Neural cell (in vitro differentiated cells): ENCODE results near the gene NES. TPM values are rescaled to one million over a fixed set of nuclear protein-coding genes. Genes with fewer than 3 reads are reported as not detected.
A peak's percentile ranks its signal among the peaks of the same experiment; 100 is the strongest.

ENCODE experiments used
- H2AFZ ChIP-seq: fragments of 200-600, 300-800 bp; sonication (generic), shearing (Covaris generic); 2 replicates; pipeline ENCODE4 v1.6.0; 2014; ENCODE audit warnings: low read depth, mild to moderate bottlenecking, antibody characterized with exemption, low read length, moderate library complexity
- H3F3A ChIP-seq: fragments of 200-600 bp; shearing (Covaris generic); 2 replicates; pipeline ENCODE4 v1.6.1; 2016; ENCODE audit warnings: mild to moderate bottlenecking, moderate library complexity, mixed read lengths, antibody characterized with exemption, low read length; ENCODE audit not compliant: insufficient read depth, poor library complexity, severe bottlenecking
- H3K27ac ChIP-seq: fragments of 200-600, 300-800 bp; sonication (generic), shearing (Covaris generic); 2 replicates; pipeline ENCODE4 v1.5.1; 2014; ENCODE audit warnings: mild to moderate bottlenecking, low read length, moderate library complexity
- H3K27me3 ChIP-seq: fragments of 300-800, 200-600 bp; sonication (generic), shearing (Covaris generic); 2 replicates; pipeline ENCODE4 v1.6.0; 2014; ENCODE audit warnings: mild to moderate bottlenecking, low read depth, low read length, moderate library complexity; ENCODE audit not compliant: insufficient read depth
- H3K36me3 ChIP-seq: fragments of 300-800, 200-600 bp; sonication (generic), shearing (Covaris generic); 2 replicates; pipeline ENCODE4 v1.5.1; 2014; ENCODE audit warnings: mild to moderate bottlenecking, antibody characterized with exemption, low read length, moderate library complexity; ENCODE audit not compliant: insufficient read depth
- H3K4me2 ChIP-seq: fragments of 300-800, 200-600 bp; sonication (generic), shearing (Covaris generic); 2 replicates; pipeline ENCODE4 v1.6.0; 2014; ENCODE audit warnings: mild to moderate bottlenecking, low read length
- H3K4me3 ChIP-seq: fragments of 300-800, 200-600 bp; sonication (generic), shearing (Covaris generic); 2 replicates; pipeline ENCODE4 v1.5.1; 2014; ENCODE audit warnings: mild to moderate bottlenecking, low read length, moderate library complexity
- H3K79me2 ChIP-seq: fragments of 200-600 bp; shearing (Covaris generic); replicated peaks from 2 replicates; pipeline ENCODE4 v1.6.0; 2014; ENCODE audit warnings: mild to moderate bottlenecking, low read length, moderate library complexity; ENCODE audit not compliant: insufficient read depth
- H3K9ac ChIP-seq: fragments of 300-800, 200-600 bp; sonication (generic), shearing (Covaris generic); 2 replicates; pipeline ENCODE4 v1.6.1; 2016; ENCODE audit warnings: mild to moderate bottlenecking, low read length, mixed read lengths
- H3K9me2 ChIP-seq: fragments of 200-600 bp; shearing (Covaris generic); 2 replicates; pipeline ENCODE4 v1.6.1; 2016; ENCODE audit warnings: mild to moderate bottlenecking, low read length, mixed read lengths; ENCODE audit not compliant: insufficient read depth
- H3K9me3 ChIP-seq: fragments of 200-600, 300-800 bp; sonication (generic), shearing (Covaris generic); 2 replicates; pipeline ENCODE4 v1.6.1; 2016; ENCODE audit warnings: mild to moderate bottlenecking, mixed run types, low read length, moderate library complexity, mixed read lengths
- H4K20me1 ChIP-seq: fragments of 200-600 bp; shearing (Covaris generic); 2 replicates; pipeline ENCODE4 v1.6.1; 2016; ENCODE audit warnings: mild to moderate bottlenecking, mixed run types; ENCODE audit not compliant: insufficient read depth
- CTCF ChIP-seq: fragments of 450-650 bp; IDR thresholded peaks from 2 replicates; pipeline ENCODE4 v1.5.1; 2014; ENCODE audit warnings: antibody characterized with exemption, mild to moderate bottlenecking, moderate library complexity; ENCODE audit not compliant: poor library complexity, severe bottlenecking
- EP300 ChIP-seq: fragments of 450-650 bp; conservative IDR thresholded peaks from 2 replicates; pipeline ENCODE4 v1.6.1; 2014; ENCODE audit warnings: antibody characterized with exemption, mild to moderate bottlenecking, moderate library complexity; ENCODE audit not compliant: poor library complexity, severe bottlenecking
- EZH2 ChIP-seq: fragments of 200-600, 300-800 bp; shearing (Covaris generic), sonication (generic); IDR thresholded peaks from 2 replicates; pipeline ENCODE4 v1.6.1; 2014; ENCODE audit warnings: antibody characterized with exemption, low read length, borderline replicate concordance, mild to moderate bottlenecking; ENCODE audit not compliant: insufficient read depth, poor library complexity, severe bottlenecking
- MXI1 ChIP-seq: fragments of 450-650 bp; conservative IDR thresholded peaks from 2 replicates; pipeline ENCODE4 v1.6.1; 2014; ENCODE audit warnings: antibody characterized with exemption, mild to moderate bottlenecking; ENCODE audit not compliant: poor library complexity, severe bottlenecking
- POLR2AphosphoS5 ChIP-seq: IDR thresholded peaks from 2 replicates; pipeline ENCODE4 v1.6.1; 2012
- RAD21 ChIP-seq: fragments of 450-650 bp; conservative IDR thresholded peaks from 2 replicates; pipeline ENCODE4 v1.6.1; 2014; ENCODE audit warnings: antibody characterized with exemption, mild to moderate bottlenecking, moderate library complexity
- REST ChIP-seq: IDR thresholded peaks from 2 replicates; pipeline ENCODE4 v1.6.1; 2012; ENCODE audit warnings: borderline replicate concordance
- SMC3 ChIP-seq: fragments of 450-650 bp; conservative IDR thresholded peaks from 2 replicates; pipeline ENCODE4 v1.6.1; 2014; ENCODE audit warnings: antibody characterized with exemption, mild to moderate bottlenecking, moderate library complexity; ENCODE audit not compliant: poor library complexity
- TAF1 ChIP-seq: IDR thresholded peaks from 2 replicates; pipeline ENCODE4 v1.6.1; 2012; ENCODE audit warnings: low read depth
- polyA plus RNA-seq: library from polyadenylated mRNA; depleted of rRNA; stranded (reverse); fragments of >200 nt; gene quantifications from 2 replicates; pipeline ENCODE4 v1.2.3, GENCODE V29; 2014

Gene NES
- polyA plus RNA-seq, 1 donor from 2014 or later, result 9.9 TPM

GRCh38 chr1:156656806-156657740 lies 20.1 kb downstream of the NES start:
- Histone ChIP-seq H3K79me2 (no peaks in the 10 kb centered on the region), H3K4me3 (peak overlapping the region; percentile 49), H3K27me3 (peaks cover 49% of the 10 kb centered on the region), H3K9me3 (no peaks in the 10 kb centered on the region), H3K9ac (no peak overlapping the region), H3K27ac (no peak overlapping the region), H4K20me1 (no peaks in the 10 kb centered on the region), H3K4me2 (no peak overlapping the region), H3F3A (no peaks in the 10 kb centered on the region), H3K9me2 (no peaks in the 10 kb centered on the region), H3K36me3 (no peaks in the 10 kb centered on the region), H2AFZ (no peak overlapping the region)
- TF ChIP-seq TAF1 (no peak), CTCF (peak; percentile 98), SMC3 (peak; percentile 94), RAD21 (peak; percentile 93)

GRCh38 chr1:156655904-156656516 lies 21.2 kb downstream of the NES start:
- Histone ChIP-seq H3K36me3 (no peaks in the 10 kb centered on the region), H3K4me2 (no peak overlapping the region), H3K4me3 (no peak overlapping the region)

More at GRCh38 chr1:156655904-156656516, 21.2 kb downstream of the NES start:
- H4K20me1 ChIP-seq, result no peaks in the 10 kb centered on the region
- H3K27me3 ChIP-seq, result peaks cover 59% of the 10 kb centered on the region
- H3F3A ChIP-seq, result no peaks in the 10 kb centered on the region
- no peaks in the 10 kb centered on the region for H3K79me2 ChIP-seq
- H3K27ac ChIP-seq, result no peak overlapping the region
- H3K9me2 ChIP-seq, result no peaks in the 10 kb centered on the region
- no peak for TF ChIP-seq RAD21
- TF ChIP-seq SMC3, result no peak
- no peak for TF ChIP-seq EP300
- TF ChIP-seq POLR2AphosphoS5, result no peak
- TF ChIP-seq REST, result no peak
- no peak for TF ChIP-seq MXI1
- TF ChIP-seq TAF1, result no peak
- no peak for TF ChIP-seq CTCF
- no peak for TF ChIP-seq EZH2
- no peak overlapping the region for H2AFZ ChIP-seq
- no peaks in the 10 kb centered on the region for H3K9me3 ChIP-seq
- H3K9ac ChIP-seq, result no peak overlapping the region
